ENCODE data around the gene NOB1. TPM values are rescaled to one million over a fixed set of nuclear protein-coding genes. Genes with fewer than 3 reads are reported as not detected.

NOB1 gene
- total and polyA plus RNA-seq, 5 donors from 2014 or later = 36.1 to 62.6 (median 49.4) TPM

Other genes starting within 250 kb of the NOB1 start
- 57.6 TPM for gene NFAT5, start 189.0 kb downstream of the NOB1 start, total RNA-seq
- gene NFAT5, start 189.0 kb downstream of the NOB1 start, polyA plus RNA-seq = 10 to 100 TPM in 2 of 4 donors, 1 to 10 TPM in 2; 7.0 to 12.0 (median 10.0) TPM
- 3.9 TPM for gene NQO1, start 28.4 kb downstream of the NOB1 start, total RNA-seq
- 10 to 100 TPM in 2 of 4 donors, 1 to 10 TPM in 2; 4.1 to 15.1 (median 8.7) TPM for gene NQO1, start 28.4 kb downstream of the NOB1 start, polyA plus RNA-seq
- gene WWP2, start 7.4 kb upstream of the NOB1 start, total RNA-seq = 93.0 TPM
- gene WWP2, start 7.4 kb upstream of the NOB1 start, polyA plus RNA-seq = 10 to 100 TPM; 36.3 to 43.4 (median 39.2) TPM
- gene CLEC18A, start 196.4 kb upstream of the NOB1 start, total RNA-seq = 2.9 TPM
- gene CLEC18A, start 196.4 kb upstream of the NOB1 start, polyA plus RNA-seq = under 1 TPM in 1 of 4 donors, not detected in 3; 0.14 TPM